Activated CD4-positive, alpha-beta T cell treated with anti-CD3 and anti-CD28 coated beads, Interleukin-2, amount 50 U/mL, for 24 hours (primary cell): ENCODE data around the gene KDM6B.

Experiments used
- DNase-seq, 2 donors: peaks; one replicate each; pipeline ENCODE4 v3.0.0-alpha.2; 2020; ENCODE audit warnings: low read depth in 1 of 2, low spot score in 1 of 2

Gene KDM6B

GRCh38 chr17:7839190-7839875, 5.3 kb downstream of the KDM6B start:
- no peak for DNase-seq

- no peak for DNase-seq
These were observed 5.9 kb downstream of the KDM6B start for GRCh38 chr17:7839876-7840261.

- no peak for DNase-seq
These were observed 6.4 kb downstream of the KDM6B start for GRCh38 chr17:7840441-7840840.

GRCh38 chr17:7840875-7841274, 6.9 kb downstream of the KDM6B start:
- no peak for DNase-seq

GRCh38 chr17:7841396-7841914, 7.4 kb downstream of the KDM6B start:
- DNase-seq: peak; percentile 90

GRCh38 chr17:7841915-7842379, 7.9 kb downstream of the KDM6B start:
- peak; percentile 70 to 83 for DNase-seq

GRCh38 chr17:7842380-7843256, 8.6 kb downstream of the KDM6B start:
- DNase-seq: peak; percentile 91 to 97

GRCh38 chr17:7843257-7843535, 9.2 kb downstream of the KDM6B start:
- DNase-seq: peak in 1 of 2 donors; percentile 56

- DNase-seq: peak; percentile 86 to 88
These were observed 9.7 kb downstream of the KDM6B start for GRCh38 chr17:7843536-7844291.

GRCh38 chr17:7844292-7845154, 10.5 kb downstream of the KDM6B start:
- peak; percentile 60 to 80 for DNase-seq

- no peak for DNase-seq
These were observed 11.5 kb downstream of the KDM6B start for GRCh38 chr17:7845359-7846062.

- DNase-seq: no peak
These were observed 12.2 kb downstream of the KDM6B start for GRCh38 chr17:7846063-7846735.

- no peak for DNase-seq
These were observed 13.0 kb downstream of the KDM6B start for GRCh38 chr17:7846765-7847661.

- no peak for DNase-seq
These were observed 14.1 kb downstream of the KDM6B start for GRCh38 chr17:7848131-7848579.

GRCh38 chr17:7848739-7849129, 14.7 kb downstream of the KDM6B start:
- no peak for DNase-seq

GRCh38 chr17:7849130-7849750, 15.2 kb downstream of the KDM6B start:
- DNase-seq: no peak

GRCh38 chr17:7849751-7850504, 15.9 kb downstream of the KDM6B start:
- no peak for DNase-seq
